Measurements from ENCODE around the gene HBA2.
"Not testable (repeated sequence)": the region's sequence is repeated elsewhere in the genome, so short reads cannot be mapped to it uniquely, and the experiment has no call there.

DNA sequence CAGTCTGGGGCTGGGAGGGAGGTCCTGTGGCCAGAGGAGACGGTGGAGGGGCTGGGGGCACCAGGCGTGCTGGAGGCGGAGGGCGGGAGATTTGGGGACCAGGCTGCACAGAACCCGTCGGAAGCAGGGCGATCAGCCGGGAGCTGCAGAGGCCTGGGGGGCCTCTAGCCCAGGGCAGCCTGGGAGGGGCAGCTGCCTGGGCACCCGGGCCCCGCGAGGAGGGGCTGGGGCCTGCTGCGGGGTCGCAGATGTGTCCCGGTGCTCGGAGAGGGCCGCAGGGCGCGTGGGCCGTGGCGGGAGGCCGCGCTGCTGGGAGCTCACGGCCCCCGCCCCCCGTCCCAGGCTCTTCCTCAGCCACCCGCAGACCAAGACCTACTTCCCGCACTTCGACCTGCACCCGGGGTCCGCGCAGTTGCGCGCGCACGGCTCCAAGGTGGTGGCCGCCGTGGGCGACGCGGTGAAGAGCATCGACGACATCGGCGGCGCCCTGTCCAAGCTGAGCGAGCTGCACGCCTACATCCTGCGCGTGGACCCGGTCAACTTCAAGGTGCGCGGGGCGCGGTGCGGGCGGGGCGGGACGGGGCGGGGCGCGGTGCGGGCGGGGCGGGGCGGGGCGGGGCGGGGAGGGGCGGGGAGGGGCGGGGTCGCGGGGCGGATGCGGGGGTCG, 19.0 kb upstream of the HBA2 start:
- TF ChIP-seq POLR2A (IDR thresholded peaks at IDR 0.05); EP300 (IDR thresholded peaks at IDR 0.05; ENCODE audit: low read depth); POLR2AphosphoS5 (IDR thresholded peaks at IDR 0.05): not testable (repeated sequence)
- TF ChIP-seq, protein P1, sequence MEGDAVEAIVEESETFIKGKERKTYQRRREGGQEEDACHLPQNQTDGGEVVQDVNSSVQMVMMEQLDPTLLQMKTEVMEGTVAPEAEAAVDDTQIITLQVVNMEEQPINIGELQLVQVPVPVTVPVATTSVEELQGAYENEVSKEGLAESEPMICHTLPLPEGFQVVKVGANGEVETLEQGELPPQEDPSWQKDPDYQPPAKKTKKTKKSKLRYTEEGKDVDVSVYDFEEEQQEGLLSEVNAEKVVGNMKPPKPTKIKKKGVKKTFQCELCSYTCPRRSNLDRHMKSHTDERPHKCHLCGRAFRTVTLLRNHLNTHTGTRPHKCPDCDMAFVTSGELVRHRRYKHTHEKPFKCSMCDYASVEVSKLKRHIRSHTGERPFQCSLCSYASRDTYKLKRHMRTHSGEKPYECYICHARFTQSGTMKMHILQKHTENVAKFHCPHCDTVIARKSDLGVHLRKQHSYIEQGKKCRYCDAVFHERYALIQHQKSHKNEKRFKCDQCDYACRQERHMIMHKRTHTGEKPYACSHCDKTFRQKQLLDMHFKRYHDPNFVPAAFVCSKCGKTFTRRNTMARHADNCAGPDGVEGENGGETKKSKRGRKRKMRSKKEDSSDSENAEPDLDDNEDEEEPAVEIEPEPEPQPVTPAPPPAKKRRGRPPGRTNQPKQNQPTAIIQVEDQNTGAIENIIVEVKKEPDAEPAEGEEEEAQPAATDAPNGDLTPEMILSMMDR (IDR thresholded peaks at IDR 0.05) = not testable (repeated sequence)

Measured in transverse colon (tissue), 4 donors.